Left ventricle myocardium inferior (tissue), 1 donor: Measurements from ENCODE around the gene ARHGAP33. TPM values are rescaled to one million over a fixed set of nuclear protein-coding genes. Genes with fewer than 3 reads are reported as not detected.

Source experiments
- DNase-seq: peaks from one replicate; pipeline ENCODE4 v3.0.0-alpha.2; 2020
- H3K27ac ChIP-seq: fragments of 200-600 bp; replicated peaks from 2 replicates; pipeline ENCODE4 v1.8.0; 2021
- H3K27me3 ChIP-seq: fragments of 200-600 bp; 2 replicates; pipeline ENCODE4 v1.8.0; 2021; ENCODE audit warnings: low read depth
- H3K36me3 ChIP-seq: fragments of 200-600 bp; 2 replicates; pipeline ENCODE4 v1.8.0; 2021
- H3K4me1 ChIP-seq: fragments of 200-600 bp; 2 replicates; pipeline ENCODE4 v1.8.0; 2021
- H3K4me3 ChIP-seq: fragments of 200-600 bp; 2 replicates; pipeline ENCODE4 v1.8.0; 2021; ENCODE audit warnings: mild to moderate bottlenecking, moderate library complexity
- H3K9me3 ChIP-seq: fragments of 200-600 bp; replicated peaks from 2 replicates; pipeline ENCODE4 v1.8.0; 2021
- CTCF ChIP-seq: fragments of 200-600 bp; IDR thresholded peaks from 2 replicates; pipeline ENCODE4 v1.8.0; 2021; ENCODE audit warnings: antibody characterized with exemption, mild to moderate bottlenecking, borderline replicate concordance
- intact Hi-C: fragments of 100-400 bp; cut with micrococcal nuclease; formaldehyde crosslinking; loops from one replicate; pipeline ENCODE4 v1.11.0; 2022
- total RNA-seq: library from RNA; stranded (reverse); fragmentation: NEBNext Ultra II Directional; extraction: Animal tissue kit (Norgen Biotek cat#: 25700); gene quantifications from one replicate; pipeline ENCODE4 v1.2.1, GENCODE V29; 2021
- donor health status: DM: no; HTN: yes; CAD: no; lungs with severe emphysema.

The ARHGAP33 gene
- total RNA-seq, 1 donor from 2014 or later = 3.8 TPM

- Histone ChIP-seq H3K4me1 (peaks cover 12% of the 10 kb centered on the region), H3K9me3 (no peaks in the 10 kb centered on the region), H3K36me3 (peaks cover 15% of the 10 kb centered on the region), H3K4me3 (no peak overlapping the region), H3K27ac (no peak overlapping the region), H3K27me3 (no peaks in the 10 kb centered on the region)
- no peak for DNase-seq
- intact Hi-C loops = no loop called here
- TF ChIP-seq CTCF = no peak
These were observed 4.7 kb downstream of the ARHGAP33 start for GRCh38 chr19:35780058-35780457.

GRCh38 chr19:35780717-35781116, 5.4 kb downstream of the ARHGAP33 start:
- DNase-seq = no peak
- TF ChIP-seq CTCF = no peak
- peaks cover 15% of the 10 kb centered on the region for H3K36me3 ChIP-seq
- H3K27ac ChIP-seq = no peak overlapping the region
- no peaks in the 10 kb centered on the region for H3K27me3 ChIP-seq
- peaks cover 9% of the 10 kb centered on the region for H3K4me1 ChIP-seq
- intact Hi-C loops = no loop called here
- no peak overlapping the region for H3K4me3 ChIP-seq
- no peaks in the 10 kb centered on the region for H3K9me3 ChIP-seq

- H3K4me3 ChIP-seq = no peak overlapping the region
- H3K27ac ChIP-seq = no peak overlapping the region
- no peaks in the 10 kb centered on the region for H3K9me3 ChIP-seq
- TF ChIP-seq CTCF = no peak
- no peaks in the 10 kb centered on the region for H3K27me3 ChIP-seq
- intact Hi-C loops = no loop called here
- no peak for DNase-seq
- H3K4me1 ChIP-seq = no peaks in the 10 kb centered on the region
- peaks cover 15% of the 10 kb centered on the region for H3K36me3 ChIP-seq
These were observed 6.3 kb downstream of the ARHGAP33 start for GRCh38 chr19:35781650-35782049.

- TF ChIP-seq CTCF = no peak
- Histone ChIP-seq H3K9me3 (no peaks in the 10 kb centered on the region), H3K27me3 (no peaks in the 10 kb centered on the region), H3K27ac (no peak overlapping the region), H3K36me3 (peaks cover 15% of the 10 kb centered on the region), H3K4me1 (no peaks in the 10 kb centered on the region), H3K4me3 (no peak overlapping the region)
- DNase-seq = no peak
- intact Hi-C loops = no loop called here
These were observed 7.2 kb downstream of the ARHGAP33 start for GRCh38 chr19:35782589-35782988.

- Histone ChIP-seq H3K36me3 (peaks cover 15% of the 10 kb centered on the region), H3K27me3 (no peaks in the 10 kb centered on the region), H3K27ac (no peak overlapping the region), H3K4me1 (no peaks in the 10 kb centered on the region), H3K9me3 (no peaks in the 10 kb centered on the region), H3K4me3 (no peak overlapping the region)
- no peak for TF ChIP-seq CTCF
- intact Hi-C loops = no loop called here
- no peak for DNase-seq
These were observed 8.4 kb downstream of the ARHGAP33 start for GRCh38 chr19:35783469-35784434.
